Lower lobe of right lung (tissue), 2 donors: ENCODE measurements around the gene PLEKHF1. TPM values are rescaled to one million over a fixed set of nuclear protein-coding genes. Genes with fewer than 3 reads are reported as not detected.
A peak's percentile ranks its signal among the peaks of the same experiment; 100 is the strongest.

Experiments used
- ATAC-seq, 2 donors: fragments of 200-7000 bp; cut with Tn5 transposase; one replicate each; pipeline ENCODE4 v1.9.1; 2020 to 2022; ENCODE audit warnings: mild to moderate bottlenecking in 2 of 2, moderate library complexity in 2 of 2
- DNase-seq: peaks from one replicate; pipeline ENCODE4 v3.0.0-alpha.2; 2020
- H3K27ac ChIP-seq: fragments of 200-600 bp; one replicate; pipeline ENCODE4 v1.8.0; 2022
- H3K27me3 ChIP-seq: fragments of 200-600 bp; one replicate; pipeline ENCODE4 v1.8.0; 2022; ENCODE audit warnings: low read depth
- H3K36me3 ChIP-seq: fragments of 200-600 bp; one replicate; pipeline ENCODE4 v1.8.0; 2022; ENCODE audit warnings: mild to moderate bottlenecking
- H3K4me1 ChIP-seq: fragments of 200-600 bp; one replicate; pipeline ENCODE4 v1.8.0; 2022
- H3K4me3 ChIP-seq: fragments of 200-600 bp; one replicate; pipeline ENCODE4 v1.8.0; 2022; ENCODE audit warnings: mild to moderate bottlenecking
- H3K9me3 ChIP-seq: fragments of 200-600 bp; one replicate; pipeline ENCODE4 v1.8.0; 2022
- intact Hi-C: fragments of 100-400 bp; cut with DNase I; formaldehyde crosslinking; loops from one replicate; pipeline ENCODE4 v1.11.0; 2022
- total RNA-seq: library from RNA; stranded (reverse); fragmentation: NEBNext Ultra II Directional; extraction: Animal tissue kit (Norgen Biotek cat#: 25700); gene quantifications from one replicate; pipeline ENCODE4 v1.2.1, GENCODE V29; 2021
- TF ChIP-seq, protein P1 (sequence below): fragments of 200-600 bp; IDR thresholded peaks from one replicate; pipeline ENCODE4 v1.8.0; 2022; ENCODE audit warnings: antibody characterized with exemption, mild to moderate bottlenecking
- donor health status: DM: no; HTN: yes; CAD: no; lungs with severe emphysema.

PLEKHF1 gene
- total RNA-seq, 1 donor from 2014 or later, result 15.5 TPM

- Histone ChIP-seq H3K27ac (no peak overlapping the region), H3K4me1 (peaks cover 16% of the 10 kb centered on the region), H3K27me3 (no peaks in the 10 kb centered on the region), H3K36me3 (no peaks in the 10 kb centered on the region), H3K4me3 (no peak overlapping the region), H3K9me3 (no peaks in the 10 kb centered on the region)
- intact Hi-C loops, result no loop called here
- DNase-seq (peak; percentile 28), ATAC-seq (peak in 1 of 2 donors; percentile 43)
- TF ChIP-seq, protein P1, sequence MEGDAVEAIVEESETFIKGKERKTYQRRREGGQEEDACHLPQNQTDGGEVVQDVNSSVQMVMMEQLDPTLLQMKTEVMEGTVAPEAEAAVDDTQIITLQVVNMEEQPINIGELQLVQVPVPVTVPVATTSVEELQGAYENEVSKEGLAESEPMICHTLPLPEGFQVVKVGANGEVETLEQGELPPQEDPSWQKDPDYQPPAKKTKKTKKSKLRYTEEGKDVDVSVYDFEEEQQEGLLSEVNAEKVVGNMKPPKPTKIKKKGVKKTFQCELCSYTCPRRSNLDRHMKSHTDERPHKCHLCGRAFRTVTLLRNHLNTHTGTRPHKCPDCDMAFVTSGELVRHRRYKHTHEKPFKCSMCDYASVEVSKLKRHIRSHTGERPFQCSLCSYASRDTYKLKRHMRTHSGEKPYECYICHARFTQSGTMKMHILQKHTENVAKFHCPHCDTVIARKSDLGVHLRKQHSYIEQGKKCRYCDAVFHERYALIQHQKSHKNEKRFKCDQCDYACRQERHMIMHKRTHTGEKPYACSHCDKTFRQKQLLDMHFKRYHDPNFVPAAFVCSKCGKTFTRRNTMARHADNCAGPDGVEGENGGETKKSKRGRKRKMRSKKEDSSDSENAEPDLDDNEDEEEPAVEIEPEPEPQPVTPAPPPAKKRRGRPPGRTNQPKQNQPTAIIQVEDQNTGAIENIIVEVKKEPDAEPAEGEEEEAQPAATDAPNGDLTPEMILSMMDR, result no peak
These were observed 19.4 kb upstream of the PLEKHF1 start for GRCh38 chr19:29645911-29646310.

DNA sequence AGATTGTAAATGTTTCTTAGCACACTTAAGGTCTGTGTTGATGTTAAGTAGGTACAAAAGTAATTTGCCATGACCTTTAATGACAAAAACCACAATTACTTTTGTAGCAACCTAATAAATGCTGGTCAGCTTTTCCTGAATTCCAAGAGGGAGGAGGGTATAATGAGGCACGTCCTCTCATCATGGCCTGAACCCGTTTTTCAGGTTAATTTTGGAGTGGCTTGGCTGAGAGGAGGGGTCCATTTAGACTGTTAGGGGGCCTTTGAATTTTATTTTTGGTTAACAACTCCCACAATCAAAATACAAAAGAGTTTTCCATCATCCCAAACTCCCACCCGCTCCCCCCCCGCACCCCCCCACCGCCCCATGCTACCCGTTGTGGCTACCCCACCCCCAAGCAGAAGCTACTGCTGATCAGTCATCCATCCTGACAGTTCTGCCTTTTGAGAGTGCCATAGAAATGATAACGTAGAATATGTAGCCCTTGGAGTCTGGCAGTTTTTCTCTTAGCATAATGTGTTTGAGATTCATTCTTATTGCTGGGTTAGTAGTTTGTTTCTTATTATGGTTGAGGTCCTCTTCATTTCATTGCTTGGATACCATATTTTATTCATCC is 14.4 kb upstream of the PLEKHF1 start:
- intact Hi-C loops, result no loop called here
- no peak for DNase-seq
- no peak overlapping the region for H3K27ac ChIP-seq

GRCh38 chr19:29651622-29652394 is 13.5 kb upstream of the PLEKHF1 start:
- Histone ChIP-seq H3K27ac (no peak overlapping the region), H3K4me3 (no peak overlapping the region), H3K36me3 (no peaks in the 10 kb centered on the region), H3K9me3 (no peaks in the 10 kb centered on the region), H3K27me3 (no peaks in the 10 kb centered on the region), H3K4me1 (no peaks in the 10 kb centered on the region)
- intact Hi-C loops, result no loop called here
- peak; percentile 15 for DNase-seq
- ATAC-seq, result no peak
- TF ChIP-seq, protein P1, result no peak

More for the DNA sequence above, 14.4 kb upstream of the PLEKHF1 start:
- Histone ChIP-seq H3K27me3 (no peaks in the 10 kb centered on the region), H3K4me3 (no peak overlapping the region), H3K9me3 (no peaks in the 10 kb centered on the region), H3K4me1 (peaks cover 8% of the 10 kb centered on the region), H3K36me3 (no peaks in the 10 kb centered on the region)
- TF ChIP-seq, protein P1, result no peak
- ATAC-seq, result no peak

- no peak overlapping the region for H3K27ac ChIP-seq
- no peak overlapping the region for H3K4me3 ChIP-seq
- H3K36me3 ChIP-seq, result no peaks in the 10 kb centered on the region
- TF ChIP-seq, protein P1, result no peak
- DNase-seq (no peak), ATAC-seq (no peak)
- H3K9me3 ChIP-seq, result no peaks in the 10 kb centered on the region
- H3K4me1 ChIP-seq, result no peaks in the 10 kb centered on the region
- H3K27me3 ChIP-seq, result no peaks in the 10 kb centered on the region
- intact Hi-C loops, result no loop called here
These were observed 11.9 kb upstream of the PLEKHF1 start for GRCh38 chr19:29653398-29653797.

- ATAC-seq (no peak), DNase-seq (no peak)
- TF ChIP-seq, protein P1, result no peak
- H3K4me1 ChIP-seq, result no peaks in the 10 kb centered on the region
- no peaks in the 10 kb centered on the region for H3K9me3 ChIP-seq
- no peaks in the 10 kb centered on the region for H3K27me3 ChIP-seq
- intact Hi-C loops, result no loop called here
- no peak overlapping the region for H3K4me3 ChIP-seq
- no peak overlapping the region for H3K27ac ChIP-seq
- H3K36me3 ChIP-seq, result no peaks in the 10 kb centered on the region
These were observed 9.5 kb upstream of the PLEKHF1 start for GRCh38 chr19:29655648-29656335.
